GM12878 (cell line): Measurements from ENCODE around the gene PROSER3.

Experiments
- BRCA1 ChIP-seq: IDR thresholded peaks from 2 replicates; pipeline ENCODE4 v1.6.1; 2011; ENCODE audit warnings: low read depth, low read length, improper control_type of control experiment
- CREB1 ChIP-seq: IDR thresholded peaks from 2 replicates; pipeline ENCODE4 v1.6.1; 2012; ENCODE audit warnings: low read depth, mild to moderate bottlenecking, inconsistent platforms
- FOXM1 ChIP-seq: IDR thresholded peaks from 2 replicates; pipeline ENCODE4 v1.6.1; 2012; ENCODE audit warnings: low read depth, mild to moderate bottlenecking, inconsistent platforms, low read length, moderate library complexity
- MYC ChIP-seq: IDR thresholded peaks from 2 replicates; pipeline ENCODE4 v1.6.1; 2011; ENCODE audit warnings: mild to moderate bottlenecking, low read length, moderate library complexity, inconsistent platforms; ENCODE audit not compliant: insufficient read depth, insufficient replicate concordance, insufficient read length, severe bottlenecking
- NFXL1 ChIP-seq: fragments of 450-650 bp; IDR thresholded peaks from 2 replicates; pipeline ENCODE4 v1.6.1; 2017; ENCODE audit warnings: antibody characterized with exemption, mild to moderate bottlenecking, borderline replicate concordance
- POLR2AphosphoS5 ChIP-seq: IDR thresholded peaks from 2 replicates; pipeline ENCODE4 v1.6.1; 2011; ENCODE audit warnings: mild to moderate bottlenecking, low read length, inconsistent platforms
- RBBP5 ChIP-seq: fragments of 200-600 bp; sonication (generic); conservative IDR thresholded peaks from 2 replicates; pipeline ENCODE4 v1.6.1; 2016
- SIX5 ChIP-seq: IDR thresholded peaks from 2 replicates; pipeline ENCODE4 v1.6.1; 2011; ENCODE audit warnings: mild to moderate bottlenecking, low read depth, low read length, moderate library complexity; ENCODE audit not compliant: severe bottlenecking
- ZNF24 ChIP-seq: fragments of 450-650 bp; IDR thresholded peaks from 2 replicates; pipeline ENCODE4 v1.6.1; 2017; ENCODE audit warnings: antibody characterized with exemption, mild to moderate bottlenecking
- TF ChIP-seq, protein P1 (sequence below), 3 experiments: IDR thresholded peaks in 2 of 3; conservative IDR thresholded peaks in 1 of 3; 2 replicates each; pipeline ENCODE4 v1.5.1; 2011; ENCODE audit warnings: low read depth in 3 of 3, low read length in 3 of 3, mild to moderate bottlenecking in 3 of 3, control low read depth in 2 of 3, moderate library complexity in 2 of 3, inconsistent platforms in 1 of 3, mixed read lengths in 1 of 3; ENCODE audit not compliant: control insufficient read depth in 2 of 3, insufficient read depth in 1 of 3; ENCODE audit errors: extremely low read depth in 1 of 3
- TF ChIP-seq, protein P2 (sequence below): IDR thresholded peaks from 2 replicates; pipeline ENCODE4 v1.6.1; 2011; ENCODE audit warnings: low read depth, low read length, improper control_type of control experiment, borderline replicate concordance

DNA sequence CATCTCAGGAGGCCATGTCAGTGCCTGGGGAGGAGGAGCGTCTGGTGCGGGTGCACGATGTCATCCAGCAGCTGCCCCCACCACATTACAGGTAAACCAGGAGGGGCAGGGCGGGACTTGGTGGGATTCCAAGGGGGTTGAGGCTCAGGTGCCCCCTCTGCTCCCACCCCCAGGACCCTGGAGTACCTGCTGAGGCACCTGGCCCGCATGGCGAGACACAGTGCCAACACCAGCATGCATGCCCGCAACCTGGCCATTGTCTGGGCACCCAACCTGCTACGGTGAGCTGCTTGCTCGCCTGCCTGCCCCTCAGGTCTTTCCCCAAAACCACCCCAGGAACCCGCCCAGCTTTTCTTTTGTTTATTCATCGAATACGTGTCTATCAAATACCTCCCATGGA, 24.6 kb downstream of the PROSER3 start:
- TF ChIP-seq ZNF24 (no peak), CREB1 (no peak), FOXM1 (no peak), POLR2AphosphoS5 (no peak), BRCA1 (no peak), MYC (no peak), SIX5 (no peak), NFXL1 (no peak), RBBP5 (no peak)
- TF ChIP-seq, protein P1, sequence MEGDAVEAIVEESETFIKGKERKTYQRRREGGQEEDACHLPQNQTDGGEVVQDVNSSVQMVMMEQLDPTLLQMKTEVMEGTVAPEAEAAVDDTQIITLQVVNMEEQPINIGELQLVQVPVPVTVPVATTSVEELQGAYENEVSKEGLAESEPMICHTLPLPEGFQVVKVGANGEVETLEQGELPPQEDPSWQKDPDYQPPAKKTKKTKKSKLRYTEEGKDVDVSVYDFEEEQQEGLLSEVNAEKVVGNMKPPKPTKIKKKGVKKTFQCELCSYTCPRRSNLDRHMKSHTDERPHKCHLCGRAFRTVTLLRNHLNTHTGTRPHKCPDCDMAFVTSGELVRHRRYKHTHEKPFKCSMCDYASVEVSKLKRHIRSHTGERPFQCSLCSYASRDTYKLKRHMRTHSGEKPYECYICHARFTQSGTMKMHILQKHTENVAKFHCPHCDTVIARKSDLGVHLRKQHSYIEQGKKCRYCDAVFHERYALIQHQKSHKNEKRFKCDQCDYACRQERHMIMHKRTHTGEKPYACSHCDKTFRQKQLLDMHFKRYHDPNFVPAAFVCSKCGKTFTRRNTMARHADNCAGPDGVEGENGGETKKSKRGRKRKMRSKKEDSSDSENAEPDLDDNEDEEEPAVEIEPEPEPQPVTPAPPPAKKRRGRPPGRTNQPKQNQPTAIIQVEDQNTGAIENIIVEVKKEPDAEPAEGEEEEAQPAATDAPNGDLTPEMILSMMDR (IDR thresholded peaks at IDR 0.05 in 2 of 3, conservative IDR thresholded peaks at IDR 0.05 in 1 of 3; ENCODE audit: control insufficient read depth in 2 of 3, extremely low read depth in 1 of 3, insufficient read depth in 1 of 3, low read depth in 3 of 3, low read length in 3 of 3), result no peak
- TF ChIP-seq, protein P2, sequence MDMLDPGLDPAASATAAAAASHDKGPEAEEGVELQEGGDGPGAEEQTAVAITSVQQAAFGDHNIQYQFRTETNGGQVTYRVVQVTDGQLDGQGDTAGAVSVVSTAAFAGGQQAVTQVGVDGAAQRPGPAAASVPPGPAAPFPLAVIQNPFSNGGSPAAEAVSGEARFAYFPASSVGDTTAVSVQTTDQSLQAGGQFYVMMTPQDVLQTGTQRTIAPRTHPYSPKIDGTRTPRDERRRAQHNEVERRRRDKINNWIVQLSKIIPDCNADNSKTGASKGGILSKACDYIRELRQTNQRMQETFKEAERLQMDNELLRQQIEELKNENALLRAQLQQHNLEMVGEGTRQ, result no peak
